ENCODE results near the gene OTC.

OTC gene

DNA sequence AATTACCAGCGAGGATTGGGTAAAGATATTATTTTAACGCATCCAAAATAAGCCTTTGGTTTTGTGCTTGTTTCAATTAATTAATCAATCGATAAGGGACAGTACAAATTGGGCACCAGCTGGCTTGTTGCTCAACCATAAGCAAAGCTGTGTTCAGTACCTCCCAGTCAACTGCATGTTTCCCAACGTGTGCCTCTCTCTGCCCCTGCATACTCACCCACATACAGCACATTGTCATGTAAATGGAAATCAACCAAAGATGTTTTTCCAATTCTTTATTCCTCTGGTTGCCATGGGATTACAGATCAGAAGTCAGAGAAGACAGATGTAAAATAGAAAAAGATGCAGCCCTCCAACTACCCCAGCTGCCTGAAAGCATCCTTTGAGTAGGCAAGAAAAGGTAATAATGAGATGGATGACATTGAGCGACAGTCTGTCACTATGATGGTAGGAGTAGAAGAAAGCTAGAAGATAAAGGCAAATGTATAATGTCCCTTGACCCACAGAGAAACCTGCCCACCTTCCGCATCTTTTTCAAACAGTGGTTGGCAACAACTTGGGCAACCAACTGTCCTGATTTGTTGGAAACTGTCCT lies 116.3 kb downstream of the OTC start:
- DNase-seq (ENCODE audit: low read depth), result no peak

Data from iris pigment epithelial cell (primary cell).